ENCODE results near the gene ABCE1. TPM values are rescaled to one million over a fixed set of nuclear protein-coding genes. Genes with fewer than 3 reads are reported as not detected.

Gene ABCE1
- total RNA-seq, 1 experiment from 2014 or later: 163 TPM

- intact Hi-C loops (cut with micrococcal nuclease; ENCODE audit: unreplicated experiment): no loop called here
- Histone ChIP-seq H3K4me1 (ENCODE audit: insufficient read depth, low read length, poor library complexity, severe bottlenecking) (no peaks in the 10 kb centered on the region), H3K27ac (ENCODE audit: low read depth, low read length, poor library complexity, severe bottlenecking) (no peak overlapping the region), H3K27me3 (replicated peaks; ENCODE audit: insufficient read depth, low read depth, low read length, poor library complexity) (no peaks in the 10 kb centered on the region), H3K9me3 (ENCODE audit: low read depth, low read length, poor library complexity, severe bottlenecking) (peaks cover 7% of the 10 kb centered on the region), H3K36me3 (ENCODE audit: insufficient read depth, low read length, poor library complexity, severe bottlenecking) (peaks cover 4% of the 10 kb centered on the region), H3K4me3 (ENCODE audit: low read depth, low read length, poor library complexity, severe bottlenecking) (no peak overlapping the region)
- no TSS peak for BruUV-seq (replicated peaks)
- DNase-seq (ENCODE audit: low spot score): no peak
- TF ChIP-seq, protein P1, sequence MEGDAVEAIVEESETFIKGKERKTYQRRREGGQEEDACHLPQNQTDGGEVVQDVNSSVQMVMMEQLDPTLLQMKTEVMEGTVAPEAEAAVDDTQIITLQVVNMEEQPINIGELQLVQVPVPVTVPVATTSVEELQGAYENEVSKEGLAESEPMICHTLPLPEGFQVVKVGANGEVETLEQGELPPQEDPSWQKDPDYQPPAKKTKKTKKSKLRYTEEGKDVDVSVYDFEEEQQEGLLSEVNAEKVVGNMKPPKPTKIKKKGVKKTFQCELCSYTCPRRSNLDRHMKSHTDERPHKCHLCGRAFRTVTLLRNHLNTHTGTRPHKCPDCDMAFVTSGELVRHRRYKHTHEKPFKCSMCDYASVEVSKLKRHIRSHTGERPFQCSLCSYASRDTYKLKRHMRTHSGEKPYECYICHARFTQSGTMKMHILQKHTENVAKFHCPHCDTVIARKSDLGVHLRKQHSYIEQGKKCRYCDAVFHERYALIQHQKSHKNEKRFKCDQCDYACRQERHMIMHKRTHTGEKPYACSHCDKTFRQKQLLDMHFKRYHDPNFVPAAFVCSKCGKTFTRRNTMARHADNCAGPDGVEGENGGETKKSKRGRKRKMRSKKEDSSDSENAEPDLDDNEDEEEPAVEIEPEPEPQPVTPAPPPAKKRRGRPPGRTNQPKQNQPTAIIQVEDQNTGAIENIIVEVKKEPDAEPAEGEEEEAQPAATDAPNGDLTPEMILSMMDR (conservative IDR thresholded peaks at IDR 0.05; ENCODE audit: low read depth, low read length): no peak
- CTCF ChIA-PET: no interaction called here
- POLR2A ChIA-PET (ENCODE audit: low non-redundant PET): no interaction called here
Measured at GRCh38 chr4:145081756-145082155, 16.4 kb upstream of the ABCE1 start.

GRCh38 chr4:145083891-145084605, 14.1 kb upstream of the ABCE1 start:
- no peak for TF ChIP-seq EZH2 (IDR thresholded peaks at IDR 0.05; ENCODE audit: borderline replicate concordance, low read depth, low read length, poor library complexity, severe bottlenecking)
- TF ChIP-seq, protein P1 (conservative IDR thresholded peaks at IDR 0.05; ENCODE audit: low read depth, low read length): no peak
- intact Hi-C loops (cut with micrococcal nuclease; ENCODE audit: unreplicated experiment): no loop called here
- Histone ChIP-seq H3K27me3 (replicated peaks; ENCODE audit: insufficient read depth, low read depth, low read length, poor library complexity) (no peaks in the 10 kb centered on the region), H3K4me1 (ENCODE audit: insufficient read depth, low read length, poor library complexity, severe bottlenecking) (no peaks in the 10 kb centered on the region), H3K27ac (ENCODE audit: low read depth, low read length, poor library complexity, severe bottlenecking) (no peak overlapping the region), H3K4me3 (ENCODE audit: low read depth, low read length, poor library complexity, severe bottlenecking) (no peak overlapping the region), H3K36me3 (ENCODE audit: insufficient read depth, low read length, poor library complexity, severe bottlenecking) (peaks cover 4% of the 10 kb centered on the region), H3K9me3 (ENCODE audit: low read depth, low read length, poor library complexity, severe bottlenecking) (no peaks in the 10 kb centered on the region)
- POLR2A ChIA-PET (ENCODE audit: low non-redundant PET): interaction anchor here (0.6 kb wide), 1 partner anchor 98 kb away, joined by 4 read pairs; no protein-coding TSS in a partner anchor
- CTCF ChIA-PET: no interaction called here
- no peak for DNase-seq (ENCODE audit: low spot score)
- no TSS peak for BruUV-seq (replicated peaks)

- Histone ChIP-seq H3K27ac (ENCODE audit: low read depth, low read length, poor library complexity, severe bottlenecking) (no peak overlapping the region), H3K4me1 (ENCODE audit: insufficient read depth, low read length, poor library complexity, severe bottlenecking) (no peaks in the 10 kb centered on the region), H3K27me3 (replicated peaks; ENCODE audit: insufficient read depth, low read depth, low read length, poor library complexity) (no peaks in the 10 kb centered on the region), H3K36me3 (ENCODE audit: insufficient read depth, low read length, poor library complexity, severe bottlenecking) (peaks cover 40% of the 10 kb centered on the region), H3K9me3 (ENCODE audit: low read depth, low read length, poor library complexity, severe bottlenecking) (peaks cover 7% of the 10 kb centered on the region), H3K4me3 (ENCODE audit: low read depth, low read length, poor library complexity, severe bottlenecking) (no peak overlapping the region)
- TF ChIP-seq, protein P1 (conservative IDR thresholded peaks at IDR 0.05; ENCODE audit: low read depth, low read length): no peak
- TF ChIP-seq EZH2 (IDR thresholded peaks at IDR 0.05; ENCODE audit: borderline replicate concordance, low read depth, low read length, poor library complexity, severe bottlenecking): no peak
- ChIA-PET CTCF (no interaction called here), POLR2A (ENCODE audit: low non-redundant PET) (no interaction called here)
- DNase-seq (ENCODE audit: low spot score): no peak
- intact Hi-C loops (cut with micrococcal nuclease; ENCODE audit: unreplicated experiment): no loop called here
- no TSS peak for BruUV-seq (replicated peaks)
Measured at GRCh38 chr4:145090380-145090779, 7.7 kb upstream of the ABCE1 start.
